ENCODE measurements around the gene SERPINH1.
A peak's percentile ranks its signal among the peaks of the same experiment; 100 is the strongest.
"Not testable (repeated sequence)": the region's sequence is repeated elsewhere in the genome, so short reads cannot be mapped to it uniquely, and the experiment has no call there.

Gene SERPINH1

GRCh38 chr11:75574698-75575602, 12.9 kb downstream of the SERPINH1 start:
- no peak for DNase-seq (ENCODE audit: low read depth)

GRCh38 chr11:75576017-75576416, 14.0 kb downstream of the SERPINH1 start:
- DNase-seq (ENCODE audit: low read depth) = no peak

- no peak for DNase-seq (ENCODE audit: low read depth)
Observed at GRCh38 chr11:75576499-75576918, 14.5 kb downstream of the SERPINH1 start.

GRCh38 chr11:75577207-75577606, 15.2 kb downstream of the SERPINH1 start:
- DNase-seq (ENCODE audit: low read depth) = peak; percentile 38

GRCh38 chr11:75578977-75579376, 16.9 kb downstream of the SERPINH1 start:
- DNase-seq (ENCODE audit: low read depth) = no peak

- DNase-seq (ENCODE audit: low read depth) = no peak
Observed at GRCh38 chr11:75579841-75580240, 17.8 kb downstream of the SERPINH1 start.

GRCh38 chr11:75582506-75582894, 20.4 kb downstream of the SERPINH1 start:
- no peak for DNase-seq (ENCODE audit: low read depth)

- DNase-seq (ENCODE audit: low read depth) = no peak
Observed at GRCh38 chr11:75582895-75583717, 21.1 kb downstream of the SERPINH1 start.

GRCh38 chr11:75583718-75584658, 21.9 kb downstream of the SERPINH1 start:
- DNase-seq (ENCODE audit: low read depth) = no peak

- DNase-seq (ENCODE audit: low read depth) = not testable (repeated sequence)
Observed at GRCh38 chr11:75584659-75585292, 22.7 kb downstream of the SERPINH1 start.

- no peak for DNase-seq (ENCODE audit: low read depth)
Observed at GRCh38 chr11:75585293-75585670, 23.2 kb downstream of the SERPINH1 start.

GRCh38 chr11:75586395-75586794, 24.3 kb downstream of the SERPINH1 start:
- DNase-seq (ENCODE audit: low read depth) = no peak

GRCh38 chr11:75588051-75588481, 26.0 kb downstream of the SERPINH1 start:
- no peak for DNase-seq (ENCODE audit: low read depth)

- DNase-seq (ENCODE audit: low read depth) = no peak
Observed at GRCh38 chr11:75589051-75589450, 27.0 kb downstream of the SERPINH1 start.

- no peak for DNase-seq (ENCODE audit: low read depth)
Observed at GRCh38 chr11:75589933-75590332, 27.9 kb downstream of the SERPINH1 start.

- DNase-seq (ENCODE audit: low read depth) = no peak
Observed at GRCh38 chr11:75591371-75591770, 29.3 kb downstream of the SERPINH1 start.

- no peak for DNase-seq (ENCODE audit: low read depth)
Observed at GRCh38 chr11:75591966-75592365, 29.9 kb downstream of the SERPINH1 start.

GRCh38 chr11:75592715-75593114, 30.7 kb downstream of the SERPINH1 start:
- no peak for DNase-seq (ENCODE audit: low read depth)

GRCh38 chr11:75593286-75593915, 31.3 kb downstream of the SERPINH1 start:
- no peak for DNase-seq (ENCODE audit: low read depth)

- DNase-seq (ENCODE audit: low read depth) = no peak
Observed at GRCh38 chr11:75594211-75594610, 32.2 kb downstream of the SERPINH1 start.

- no peak for DNase-seq (ENCODE audit: low read depth)
Observed at GRCh38 chr11:75595429-75595828, 33.4 kb downstream of the SERPINH1 start.

Measured in stimulated activated CD8-positive, alpha-beta memory T cell treated with anti-CD3 and anti-CD28 coated beads, Interleukin-7, amount 100 ng/mL, for 24 hours (primary cell).